Measurements from ENCODE around the gene IDI2.

The IDI2 gene

GRCh38 chr10:1049425-1049958, 23.8 kb upstream of the IDI2 start:
- DNase-seq (ENCODE audit: insufficient read length, low spot score) (no peak), FAIRE-seq (no peak)
- no peak for TF ChIP-seq SPI1 (IDR thresholded peaks at IDR 0.05; ENCODE audit: low read depth, low read length)
- peak; percentile 43; the same call in 1 of the 2 replicates for TF ChIP-seq TAF1 (IDR thresholded peaks at IDR 0.05; ENCODE audit: low read depth, low read length)

GRCh38 chr10:1048732-1049424, 23.2 kb upstream of the IDI2 start, which contains the start of gene IDI1:
IDI1 (minus strand) TSS chr10:1049119; CDS start chr10:1049003, 116 bp downstream.
- FAIRE-seq (peak; percentile 97), DNase-seq (ENCODE audit: insufficient read length, low spot score) (peak; percentile 82)
- TF ChIP-seq POLR2AphosphoS5 (IDR thresholded peaks at IDR 0.05; ENCODE audit: low read depth, low read length) (peak; percentile 85), TAF1 (IDR thresholded peaks at IDR 0.05; ENCODE audit: low read depth, low read length) (peak; percentile 81), PAX5 (IDR thresholded peaks at IDR 0.05; ENCODE audit: insufficient read depth, low read length, severe bottlenecking) (peak; percentile 85), SPI1 (IDR thresholded peaks at IDR 0.05; ENCODE audit: low read depth, low read length) (peak; percentile 43; the same call in 1 of the 2 replicates), POU2F2 (IDR thresholded peaks at IDR 0.05; ENCODE audit: low read depth, low read length) (peak; percentile 34; the same call in 1 of the 2 replicates), POLR2A (IDR thresholded peaks at IDR 0.05; ENCODE audit: low read depth, low read length) (peak; percentile 90)

- DNase-seq (ENCODE audit: insufficient read length, low spot score) (no peak), FAIRE-seq (peak; percentile 28)
- TF ChIP-seq PAX5 (IDR thresholded peaks at IDR 0.05; ENCODE audit: insufficient read depth, low read length, severe bottlenecking) (no peak), POLR2A (IDR thresholded peaks at IDR 0.05; ENCODE audit: low read depth, low read length) (no peak), POU2F2 (IDR thresholded peaks at IDR 0.05; ENCODE audit: low read depth, low read length) (no peak), SPI1 (IDR thresholded peaks at IDR 0.05; ENCODE audit: low read depth, low read length) (no peak), POLR2AphosphoS5 (IDR thresholded peaks at IDR 0.05; ENCODE audit: low read depth, low read length) (no peak), TAF1 (IDR thresholded peaks at IDR 0.05; ENCODE audit: low read depth, low read length) (no peak)
Measured at GRCh38 chr10:1048349-1048731, 22.7 kb upstream of the IDI2 start.

- TF ChIP-seq SPI1 (IDR thresholded peaks at IDR 0.05; ENCODE audit: low read depth, low read length) (no peak), POU2F2 (IDR thresholded peaks at IDR 0.05; ENCODE audit: low read depth, low read length) (no peak), POLR2AphosphoS5 (IDR thresholded peaks at IDR 0.05; ENCODE audit: low read depth, low read length) (no peak), TAF1 (IDR thresholded peaks at IDR 0.05; ENCODE audit: low read depth, low read length) (no peak), POLR2A (IDR thresholded peaks at IDR 0.05; ENCODE audit: low read depth, low read length) (no peak), PAX5 (IDR thresholded peaks at IDR 0.05; ENCODE audit: insufficient read depth, low read length, severe bottlenecking) (no peak)
- no peak for FAIRE-seq
- no peak for DNase-seq (ENCODE audit: insufficient read length, low spot score)
Measured at GRCh38 chr10:1047937-1048336, 22.3 kb upstream of the IDI2 start.

- DNase-seq (ENCODE audit: insufficient read length, low spot score) (no peak), FAIRE-seq (no peak)
- TF ChIP-seq POU2F2 (IDR thresholded peaks at IDR 0.05; ENCODE audit: low read depth, low read length) (no peak), SPI1 (IDR thresholded peaks at IDR 0.05; ENCODE audit: low read depth, low read length) (no peak), POLR2AphosphoS5 (IDR thresholded peaks at IDR 0.05; ENCODE audit: low read depth, low read length) (no peak), POLR2A (IDR thresholded peaks at IDR 0.05; ENCODE audit: low read depth, low read length) (no peak), PAX5 (IDR thresholded peaks at IDR 0.05; ENCODE audit: insufficient read depth, low read length, severe bottlenecking) (no peak), TAF1 (IDR thresholded peaks at IDR 0.05; ENCODE audit: low read depth, low read length) (no peak)
Measured at GRCh38 chr10:1045415-1045814, 19.8 kb upstream of the IDI2 start.

- FAIRE-seq (no peak), DNase-seq (ENCODE audit: insufficient read length, low spot score) (no peak)
- no peak for TF ChIP-seq SPI1 (IDR thresholded peaks at IDR 0.05; ENCODE audit: low read depth, low read length)
Measured at GRCh38 chr10:1044964-1045363, 19.3 kb upstream of the IDI2 start.

- FAIRE-seq = no peak
- no peak for TF ChIP-seq POLR2A (IDR thresholded peaks at IDR 0.05; ENCODE audit: low read depth, low read length)
- TF ChIP-seq POLR2AphosphoS5 (IDR thresholded peaks at IDR 0.05; ENCODE audit: low read depth, low read length) = no peak
- TF ChIP-seq POU2F2 (IDR thresholded peaks at IDR 0.05; ENCODE audit: low read depth, low read length) = no peak
- no peak for TF ChIP-seq TAF1 (IDR thresholded peaks at IDR 0.05; ENCODE audit: low read depth, low read length)
- no peak for TF ChIP-seq PAX5 (IDR thresholded peaks at IDR 0.05; ENCODE audit: insufficient read depth, low read length, severe bottlenecking)
- TF ChIP-seq SPI1 (IDR thresholded peaks at IDR 0.05; ENCODE audit: low read depth, low read length) = no peak
- DNase-seq (ENCODE audit: insufficient read length, low spot score) = no peak
Measured at GRCh38 chr10:1044146-1044545, 18.5 kb upstream of the IDI2 start.

GRCh38 chr10:1043532-1043995, 17.9 kb upstream of the IDI2 start:
- FAIRE-seq = peak; percentile 82
- TF ChIP-seq POU2F2 (IDR thresholded peaks at IDR 0.05; ENCODE audit: low read depth, low read length) = no peak
- peak; percentile 28 for TF ChIP-seq PAX5 (IDR thresholded peaks at IDR 0.05; ENCODE audit: insufficient read depth, low read length, severe bottlenecking)
- peak; percentile 62 for TF ChIP-seq POLR2A (IDR thresholded peaks at IDR 0.05; ENCODE audit: low read depth, low read length)
- TF ChIP-seq TAF1 (IDR thresholded peaks at IDR 0.05; ENCODE audit: low read depth, low read length) = no peak
- TF ChIP-seq SPI1 (IDR thresholded peaks at IDR 0.05; ENCODE audit: low read depth, low read length) = peak; percentile 65

GRCh38 chr10:1041514-1041913, 15.9 kb upstream of the IDI2 start:
- DNase-seq (ENCODE audit: insufficient read length, low spot score) (no peak), FAIRE-seq (no peak)
- TF ChIP-seq POU2F2 (IDR thresholded peaks at IDR 0.05; ENCODE audit: low read depth, low read length) = no peak
- TF ChIP-seq TAF1 (IDR thresholded peaks at IDR 0.05; ENCODE audit: low read depth, low read length) = no peak
- no peak for TF ChIP-seq SPI1 (IDR thresholded peaks at IDR 0.05; ENCODE audit: low read depth, low read length)
- TF ChIP-seq POLR2A (IDR thresholded peaks at IDR 0.05; ENCODE audit: low read depth, low read length) = no peak
- no peak for TF ChIP-seq PAX5 (IDR thresholded peaks at IDR 0.05; ENCODE audit: insufficient read depth, low read length, severe bottlenecking)
- no peak for TF ChIP-seq POLR2AphosphoS5 (IDR thresholded peaks at IDR 0.05; ENCODE audit: low read depth, low read length)

More at GRCh38 chr10:1043532-1043995, 17.9 kb upstream of the IDI2 start:
- DNase-seq (ENCODE audit: insufficient read length, low spot score) = no peak

- no peak for TF ChIP-seq SPI1 (IDR thresholded peaks at IDR 0.05; ENCODE audit: low read depth, low read length)
- TF ChIP-seq TAF1 (IDR thresholded peaks at IDR 0.05; ENCODE audit: low read depth, low read length) = no peak
- TF ChIP-seq POU2F2 (IDR thresholded peaks at IDR 0.05; ENCODE audit: low read depth, low read length) = no peak
- no peak for TF ChIP-seq PAX5 (IDR thresholded peaks at IDR 0.05; ENCODE audit: insufficient read depth, low read length, severe bottlenecking)
- TF ChIP-seq POLR2A (IDR thresholded peaks at IDR 0.05; ENCODE audit: low read depth, low read length) = no peak
- TF ChIP-seq POLR2AphosphoS5 (IDR thresholded peaks at IDR 0.05; ENCODE audit: low read depth, low read length) = no peak
- FAIRE-seq = no peak
- no peak for DNase-seq (ENCODE audit: insufficient read length, low spot score)
Measured at GRCh38 chr10:1040133-1040532, 14.5 kb upstream of the IDI2 start.

Measured in GM12891 (cell line).